NCI-H2029 treated with DMSO at 0.1 percent for 48 hours (cell line): Measurements from ENCODE around the gene SLC22A17.
A peak's percentile ranks its signal among the peaks of the same experiment; 100 is the strongest.
"Not testable (repeated sequence)": the region's sequence is repeated elsewhere in the genome, so short reads cannot be mapped to it uniquely, and the experiment has no call there.

ENCODE experiments used
- DNase-seq: peaks from one replicate; lab custom pipeline; 2025; lab: John Stamatoyannopoulos, UW

SLC22A17 gene

DNA sequence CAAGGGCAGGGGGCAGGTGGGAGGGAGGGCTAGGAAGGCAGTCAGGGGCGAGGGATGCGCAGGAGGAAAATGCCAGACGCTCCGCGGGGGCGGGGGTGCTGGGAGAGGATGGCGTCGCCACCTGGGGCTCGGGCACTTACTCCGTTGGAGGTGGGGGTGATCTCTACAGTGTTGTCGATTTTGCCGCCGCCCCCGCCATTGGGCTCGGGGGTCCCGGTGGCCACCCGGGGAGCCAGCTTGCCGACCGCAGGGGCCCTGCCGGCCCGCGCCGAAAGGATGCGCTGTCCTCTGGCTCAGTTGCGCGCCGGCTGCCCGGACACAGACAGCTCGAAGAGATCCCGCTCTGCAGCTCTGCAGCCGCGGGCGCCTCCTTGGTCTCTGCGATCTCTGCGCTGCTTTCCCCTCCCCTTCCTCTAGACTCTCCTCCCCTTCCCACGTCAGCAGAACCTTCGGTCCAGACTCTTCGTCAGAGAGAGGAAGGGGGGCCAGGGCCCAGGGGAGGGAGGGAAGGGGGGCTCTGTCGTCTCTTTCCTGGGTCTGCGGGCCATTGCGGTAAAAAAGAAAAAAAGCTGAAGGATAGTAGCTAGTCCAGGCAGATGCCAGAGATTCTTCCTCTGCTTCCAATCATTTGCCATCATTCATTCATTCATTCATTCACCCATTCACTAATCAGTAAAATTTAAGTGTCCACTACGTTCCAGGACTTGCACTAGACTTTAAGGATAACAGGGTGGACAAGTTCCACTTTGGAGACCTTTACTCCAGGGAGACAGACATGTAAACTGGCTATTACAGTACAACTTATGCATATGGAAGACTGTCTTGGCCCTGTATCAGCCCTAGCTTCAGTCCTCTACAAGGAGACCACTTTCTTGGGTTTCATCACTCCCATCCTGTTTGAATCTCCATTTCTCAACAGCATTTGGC lies at the start of gene SLC22A17:
SLC22A17 (minus strand) TSS at position 382 of the 927 bp plus-strand sequence.
- peak; percentile 95 for DNase-seq

DNA sequence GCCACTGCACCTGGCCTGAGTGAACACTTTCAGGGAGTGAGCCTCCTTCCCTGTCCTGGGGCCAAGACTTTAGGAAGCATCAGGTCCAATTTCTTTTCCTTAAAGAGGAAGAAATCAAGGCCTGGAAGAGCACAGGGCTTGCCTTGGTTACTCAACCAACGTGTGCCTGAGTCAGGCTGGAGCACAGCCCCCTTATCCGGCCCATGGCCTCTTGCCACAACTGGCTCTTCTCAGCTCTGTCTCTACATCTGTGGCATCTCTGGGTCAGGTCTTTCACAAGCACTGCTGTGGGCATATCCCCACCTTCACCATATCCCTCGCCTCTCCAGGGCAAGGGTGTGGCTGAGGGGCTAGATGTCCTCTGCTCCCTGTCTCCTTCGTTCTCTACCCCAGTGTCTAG lies 48.6 kb upstream of the SLC22A17 start:
- no peak for DNase-seq

DNA sequence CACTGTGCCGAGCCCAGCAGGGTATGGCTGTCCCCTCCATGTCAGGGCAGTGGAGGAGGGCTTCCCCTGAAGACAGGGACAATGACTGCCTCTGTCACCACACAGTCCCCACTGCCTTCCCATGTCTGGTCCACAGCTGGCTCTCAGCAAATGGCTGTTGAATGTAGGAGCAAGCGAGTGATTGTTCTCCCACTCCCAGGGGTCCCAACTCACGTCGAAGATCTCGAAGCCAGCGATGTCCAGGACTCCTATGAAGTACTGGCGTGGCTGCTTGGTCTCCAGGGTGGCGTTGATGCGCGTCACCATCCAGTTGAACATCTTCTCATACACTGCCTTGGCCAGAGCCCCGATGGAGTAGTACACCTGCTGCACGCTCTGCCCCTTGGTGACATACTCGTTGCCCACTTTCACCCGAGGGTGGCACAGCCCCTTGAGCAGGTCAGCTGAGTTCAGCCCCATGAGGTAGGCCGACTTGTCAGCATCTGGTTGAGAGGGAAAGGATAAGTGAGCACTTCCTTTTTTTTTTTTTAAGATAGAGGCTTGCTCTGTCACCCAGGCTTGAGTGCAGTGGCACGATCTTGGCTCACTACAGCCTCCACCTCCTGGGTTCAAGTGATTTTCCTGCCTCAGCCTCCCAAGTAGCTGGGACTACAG lies 47.9 kb upstream of the SLC22A17 start:
- DNase-seq = not testable (repeated sequence)

DNA sequence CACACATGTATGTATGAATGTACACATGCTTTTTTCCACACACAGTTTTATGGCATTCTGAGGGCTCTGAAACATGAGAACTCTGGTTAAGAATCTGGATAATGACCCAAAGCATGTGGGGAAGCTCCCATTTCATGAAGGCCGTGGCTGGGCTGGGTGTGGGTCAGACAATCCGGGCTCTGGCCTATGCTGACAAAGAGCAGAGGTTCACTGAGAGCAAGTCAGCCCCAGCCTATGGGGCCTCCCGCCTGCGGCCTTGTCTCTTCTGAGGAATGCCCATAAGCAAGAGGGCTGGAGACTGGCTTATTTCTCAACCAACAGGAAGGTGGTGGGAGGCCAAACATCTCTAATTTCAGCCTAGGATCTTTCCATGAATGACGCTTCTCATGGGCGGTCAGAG lies 46.9 kb upstream of the SLC22A17 start:
- no peak for DNase-seq

DNA sequence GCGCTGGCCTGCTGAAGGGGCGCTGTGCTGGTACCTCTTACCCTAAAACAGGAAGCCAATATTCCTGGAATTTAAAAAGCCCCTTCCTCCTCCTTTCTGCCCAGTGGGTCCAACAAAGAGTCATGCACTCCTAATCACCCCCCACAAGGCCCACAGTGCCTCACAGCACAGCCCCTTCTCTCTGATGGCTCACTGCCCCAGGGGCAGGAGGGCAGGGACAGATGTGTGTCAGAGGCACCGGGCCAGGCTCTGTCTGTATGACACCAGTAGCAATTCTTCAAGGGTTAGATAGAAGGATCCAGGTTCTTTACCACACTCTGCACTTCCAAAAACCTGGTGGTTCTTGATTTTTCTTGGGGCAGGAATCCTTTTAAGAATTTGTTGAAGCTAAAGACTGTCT lies 46.4 kb upstream of the SLC22A17 start:
- DNase-seq = peak; percentile 96

DNA sequence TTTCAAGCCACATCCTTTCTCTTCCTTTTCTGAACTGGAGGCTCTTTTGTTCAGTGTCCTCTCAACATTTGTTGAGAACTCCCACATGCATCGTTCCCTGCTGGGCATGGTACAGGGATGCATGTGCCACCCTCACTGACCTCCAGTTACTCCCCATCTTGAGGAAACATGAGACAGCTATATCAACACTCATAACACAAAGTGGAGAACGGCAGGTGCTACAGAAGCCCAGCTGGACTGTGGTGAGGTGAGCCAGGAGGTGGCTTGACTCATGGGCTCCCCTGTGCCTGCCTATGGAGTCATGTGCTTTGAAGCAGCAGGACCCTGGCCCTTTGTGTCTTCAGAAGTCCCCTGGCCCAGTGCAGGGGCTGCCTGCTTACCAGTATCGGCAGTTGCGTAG lies 45.7 kb upstream of the SLC22A17 start:
- DNase-seq = peak; percentile 100

DNA sequence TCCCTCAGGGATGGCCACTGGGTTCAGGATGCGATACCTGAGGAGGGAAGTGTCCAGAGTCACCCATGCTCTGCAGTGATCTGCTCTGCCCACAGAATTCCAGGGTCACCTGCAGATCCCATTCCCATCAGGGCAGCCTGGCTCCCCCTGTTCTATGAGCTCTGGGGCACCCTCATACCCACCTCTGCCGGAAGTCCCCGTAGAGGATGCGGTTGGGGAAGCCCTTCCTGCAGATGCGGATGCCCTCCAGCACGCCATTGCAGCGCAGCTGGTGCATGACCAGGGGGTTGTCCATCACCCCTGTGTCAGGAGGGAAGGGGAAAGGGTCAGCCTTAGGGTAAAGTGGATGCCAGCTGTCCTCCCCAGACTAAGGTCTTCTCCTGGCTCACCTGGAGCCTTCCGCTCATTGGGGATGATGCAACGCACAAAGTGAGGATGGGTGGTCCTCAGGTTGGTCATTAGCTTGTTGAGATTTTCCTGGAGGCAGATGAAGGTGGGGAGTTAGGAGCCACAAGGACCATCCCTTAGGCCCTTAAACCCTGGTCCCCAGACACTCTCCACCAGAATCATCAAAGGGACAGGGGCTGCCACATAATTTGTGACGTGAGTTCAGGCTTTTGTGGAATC lies 44.2 kb upstream of the SLC22A17 start:
- no peak for DNase-seq

DNA sequence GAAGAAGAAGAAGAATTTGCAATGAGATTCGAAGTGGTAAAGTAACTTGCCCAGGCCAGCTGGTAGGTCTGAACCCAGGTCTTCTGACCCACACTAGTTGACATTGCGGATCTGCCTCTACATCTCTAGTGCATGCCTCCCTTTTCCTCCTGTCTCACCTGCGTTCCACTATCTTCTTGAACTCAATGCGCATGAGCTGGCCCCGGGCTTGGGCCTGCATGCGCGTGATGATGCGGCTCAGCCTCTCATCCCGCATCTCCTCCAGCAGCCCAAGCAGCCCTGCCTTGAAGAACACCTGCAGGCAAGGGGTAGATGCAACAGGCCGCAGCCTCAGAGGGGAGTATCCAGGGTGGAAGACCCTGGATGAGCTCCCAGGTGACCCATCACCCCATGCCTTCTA lies 43.4 kb upstream of the SLC22A17 start:
- no peak for DNase-seq

DNA sequence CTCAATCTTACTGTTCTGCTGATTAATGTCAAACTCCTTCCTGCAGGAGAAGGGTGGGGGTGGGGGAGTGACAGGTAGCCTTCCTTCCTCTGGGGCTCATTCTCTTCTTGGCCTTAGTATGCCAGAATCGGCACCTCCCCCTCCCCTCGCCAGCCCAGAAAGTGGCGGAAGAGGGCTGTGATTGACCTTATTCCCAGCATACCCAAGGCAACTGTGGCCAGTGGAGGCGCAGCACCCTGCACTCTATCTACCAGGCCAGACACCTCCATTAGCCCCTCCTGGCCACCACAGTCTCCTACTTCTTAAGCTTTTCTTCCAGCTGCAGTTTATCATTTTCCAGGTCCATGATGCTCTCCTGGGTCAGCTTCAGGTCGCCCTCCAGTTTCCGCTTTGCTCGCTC lies 39.9 kb upstream of the SLC22A17 start:
- DNase-seq = no peak

DNA sequence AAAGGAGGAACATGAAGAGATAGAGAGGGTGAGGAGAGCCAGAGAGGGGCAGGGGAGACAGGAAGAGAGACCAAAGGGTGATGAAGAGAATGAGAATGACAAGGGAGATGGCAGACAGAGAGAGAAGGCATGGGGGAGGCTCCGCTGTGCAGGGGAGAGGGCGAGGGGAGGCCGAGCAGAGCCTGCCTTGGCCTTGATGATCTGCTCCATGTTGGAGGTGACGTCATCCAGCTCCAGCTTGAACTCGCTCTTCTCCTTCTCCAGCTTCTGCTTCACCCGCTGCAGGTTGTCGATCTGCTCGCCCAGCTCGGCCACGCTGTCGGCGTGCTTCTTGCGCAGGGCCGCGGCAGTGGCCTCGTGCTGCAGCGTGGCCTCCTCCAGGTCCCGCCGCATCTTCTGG lies 37.2 kb upstream of the SLC22A17 start:
- not testable (repeated sequence) for DNase-seq

DNA sequence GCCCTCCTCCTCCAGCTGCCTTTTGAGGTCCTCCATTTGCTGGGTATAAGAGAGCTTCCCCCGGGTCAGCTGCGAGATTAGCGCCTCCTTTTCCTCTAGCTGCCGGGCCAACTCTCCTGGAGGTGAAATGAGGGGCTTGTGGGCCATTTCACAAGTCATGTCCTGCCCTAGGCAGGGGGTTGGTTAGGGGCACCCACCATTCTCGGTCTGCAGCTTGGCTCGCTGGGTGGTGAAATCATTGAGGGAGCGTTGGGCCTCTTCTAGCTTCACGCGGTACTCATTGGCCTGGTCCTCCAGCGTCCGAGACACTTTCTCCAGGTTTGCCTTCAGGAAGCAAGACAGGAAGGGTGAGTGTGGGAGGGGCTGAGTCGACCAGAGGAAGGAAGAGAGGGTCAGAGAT lies 36.7 kb upstream of the SLC22A17 start:
- DNase-seq = no peak

DNA sequence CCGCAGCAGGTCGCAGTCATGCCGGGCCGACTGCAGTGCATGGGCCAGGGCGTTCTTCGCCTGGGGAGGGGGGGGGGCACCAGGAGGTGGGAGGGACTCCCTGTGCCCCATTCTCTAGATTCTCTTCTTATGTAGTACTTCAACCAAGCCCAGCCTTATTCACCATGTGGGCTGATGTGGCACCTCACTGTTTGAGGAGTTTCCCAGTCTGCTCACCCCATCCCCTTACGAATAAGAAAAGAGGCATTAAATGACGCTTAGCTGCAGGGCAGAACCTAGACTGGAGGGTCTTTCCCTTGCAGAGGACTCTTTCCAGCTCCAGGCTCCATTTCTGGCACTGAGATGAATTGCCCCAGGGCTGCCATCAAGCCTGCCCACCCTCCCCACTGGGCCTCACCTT lies 36.3 kb upstream of the SLC22A17 start:
- DNase-seq = no peak

DNA sequence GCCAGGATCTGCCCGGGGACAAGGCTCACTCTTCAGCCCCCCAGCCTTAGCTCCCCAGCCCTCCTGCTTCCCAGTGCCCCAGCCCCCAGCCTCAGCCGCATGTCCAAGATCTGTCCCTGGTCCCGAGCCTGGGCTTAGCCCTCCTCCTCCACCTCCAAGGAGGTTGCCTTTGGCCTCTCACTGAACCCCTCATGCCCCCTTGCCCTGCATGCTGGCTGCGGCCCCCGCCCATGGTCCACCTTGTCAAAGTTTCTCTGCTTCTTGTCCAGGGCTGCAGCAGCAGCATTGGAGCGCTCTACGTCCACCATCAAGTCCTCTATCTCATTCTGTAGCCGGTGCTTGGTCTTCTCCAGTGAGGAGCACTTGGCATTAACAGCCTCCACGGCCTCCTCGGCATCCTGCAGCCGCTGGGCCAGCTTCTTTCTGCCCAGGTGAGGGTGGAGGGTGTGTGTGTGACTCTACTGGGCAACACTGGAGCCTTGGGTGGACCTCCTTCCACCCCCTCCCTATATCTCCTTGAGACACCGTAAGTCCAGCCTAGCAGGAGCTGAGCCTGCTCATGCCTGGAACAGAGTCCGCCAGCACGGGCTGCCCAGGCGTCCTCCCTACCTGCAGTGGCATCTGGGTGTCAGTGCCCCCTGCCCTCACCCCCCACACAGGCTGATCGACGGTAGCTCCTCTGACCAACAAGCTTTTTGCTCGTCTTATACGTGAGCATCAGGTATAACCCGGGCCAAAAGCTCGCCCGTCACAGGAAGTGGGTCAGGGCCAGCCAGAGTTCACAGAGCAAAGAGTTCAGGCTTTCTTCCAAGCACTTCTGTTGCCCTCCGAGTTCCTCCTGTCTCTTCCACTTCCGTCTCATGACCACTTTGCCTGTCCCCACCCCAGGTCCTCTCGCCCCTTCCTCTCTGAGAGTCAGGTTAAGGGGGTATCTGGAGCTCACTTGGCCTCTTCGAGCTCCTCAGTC lies 35.5 kb upstream of the SLC22A17 start:
- DNase-seq = no peak

DNA sequence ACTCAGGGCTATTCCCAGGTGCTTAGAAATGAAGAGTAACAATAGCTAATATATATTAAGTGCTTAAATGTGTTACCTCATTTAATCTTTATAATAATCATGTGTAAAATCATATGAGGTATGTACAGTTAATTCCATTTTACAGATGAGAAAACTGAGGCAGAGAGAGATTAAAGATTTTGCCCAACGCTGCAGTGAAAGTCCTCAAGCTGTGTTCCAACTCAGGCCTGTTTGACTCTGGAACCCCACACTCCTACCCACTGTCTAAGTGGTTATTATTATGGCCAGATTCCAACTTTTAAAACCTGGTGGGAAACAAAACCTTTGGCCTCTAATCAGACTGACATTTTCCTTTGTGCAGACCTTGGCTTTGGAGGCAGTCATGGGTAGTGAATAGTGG lies 34.3 kb upstream of the SLC22A17 start:
- DNase-seq = no peak

DNA sequence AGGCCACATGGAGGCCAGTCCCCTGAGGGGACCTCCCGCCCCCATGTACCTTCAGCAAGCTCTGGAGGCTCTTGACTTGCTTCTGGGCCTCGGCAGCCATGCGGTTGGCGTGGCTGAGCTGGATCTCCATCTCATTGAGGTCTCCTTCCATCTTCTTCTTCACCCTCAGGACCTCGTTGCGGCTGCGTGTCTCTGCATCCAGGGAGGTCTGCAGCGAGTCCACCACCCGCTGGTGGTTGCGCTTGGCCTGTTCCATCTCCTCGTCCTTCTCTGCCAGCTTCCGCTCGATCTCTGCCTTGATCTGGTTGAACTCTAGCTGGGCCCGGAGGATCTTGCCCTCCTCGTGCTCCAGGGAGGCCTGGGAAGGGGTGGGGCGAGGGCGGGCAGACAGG lies 33.6 kb upstream of the SLC22A17 start:
- not testable (repeated sequence) for DNase-seq

DNA sequence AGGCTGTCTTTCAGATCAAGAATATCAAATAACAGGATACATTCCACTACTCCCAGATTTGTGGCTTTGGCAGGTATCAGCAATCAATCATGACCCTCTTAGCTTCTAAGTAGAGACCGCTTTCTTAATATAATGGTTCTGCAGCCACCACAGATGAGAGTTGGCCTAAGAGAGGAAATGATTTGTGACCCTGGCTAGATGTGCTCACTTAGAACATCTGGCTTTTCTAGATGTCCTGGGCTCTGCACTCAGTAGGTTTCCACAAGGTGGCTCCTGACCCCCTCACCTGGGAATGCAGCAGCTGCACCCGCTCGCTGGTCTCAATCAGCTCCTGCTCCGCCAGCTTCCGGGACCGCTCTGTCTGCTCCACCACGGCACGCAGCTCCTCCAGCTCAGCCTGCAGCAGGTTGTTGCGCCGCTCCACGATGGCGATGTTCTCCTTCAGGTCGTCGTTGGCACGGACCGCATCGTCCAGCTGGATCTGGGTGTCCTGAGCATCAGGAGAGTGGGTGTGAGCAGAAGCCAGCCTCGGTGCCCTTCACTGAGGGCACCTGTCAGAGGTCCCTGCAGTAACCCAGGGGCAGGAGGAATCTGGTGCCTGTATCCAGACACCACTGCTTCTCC lies 33.1 kb upstream of the SLC22A17 start:
- DNase-seq = no peak

DNA sequence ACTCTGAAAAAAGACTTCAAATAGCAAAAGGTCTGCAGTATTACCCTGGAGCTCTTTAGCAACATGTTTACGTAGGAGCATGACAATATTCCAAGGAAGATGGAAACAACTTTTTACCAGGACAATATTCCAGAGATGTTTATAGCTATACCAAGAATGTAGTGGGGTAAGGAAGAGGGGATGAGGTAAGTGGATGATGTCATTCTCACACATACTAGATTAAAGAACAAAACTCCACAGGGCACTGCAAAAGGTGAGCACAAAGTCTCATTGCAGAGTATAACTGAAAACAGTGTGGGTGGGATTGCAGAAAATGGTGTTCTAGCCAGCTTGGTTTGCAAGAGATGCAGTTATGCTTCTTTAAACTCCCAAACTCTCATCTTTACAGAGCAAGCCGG lies 32.6 kb upstream of the SLC22A17 start:
- no peak for DNase-seq

DNA sequence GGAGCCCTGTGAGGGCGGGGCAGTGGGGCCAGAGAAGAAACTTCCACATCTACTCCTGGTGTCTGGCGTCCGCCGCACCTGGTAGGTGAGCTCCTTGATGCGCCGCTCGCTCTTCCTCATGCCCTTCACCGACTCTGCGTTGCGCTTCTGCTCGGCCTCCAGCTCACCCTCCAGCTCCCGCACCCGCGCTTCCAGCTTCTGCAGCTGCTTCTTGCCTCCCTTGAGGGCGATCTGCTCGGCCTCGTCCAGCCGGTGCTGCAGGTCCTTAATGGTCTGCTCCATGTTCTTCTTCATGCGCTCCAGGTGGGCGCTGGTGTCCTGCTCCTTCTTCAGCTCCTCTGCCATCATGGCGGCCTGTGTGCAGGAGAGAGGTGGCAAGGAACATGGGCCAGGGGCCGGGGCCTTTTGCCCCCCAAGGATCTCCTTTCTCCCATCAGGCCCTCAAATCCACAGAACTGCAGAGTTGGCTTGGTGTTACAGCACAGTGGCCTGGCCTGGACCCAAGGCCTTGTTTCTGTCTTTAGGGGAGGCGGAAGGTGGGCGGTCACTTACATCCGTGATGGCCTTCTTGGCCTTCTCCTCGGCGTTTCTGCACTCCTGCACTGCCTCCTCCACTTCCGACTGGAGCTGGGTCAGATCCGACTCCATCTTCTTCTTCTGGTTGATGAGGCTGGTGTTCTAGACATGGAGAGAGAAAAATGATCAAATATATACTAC lies 31.8 kb upstream of the SLC22A17 start:
- DNase-seq = no peak

DNA sequence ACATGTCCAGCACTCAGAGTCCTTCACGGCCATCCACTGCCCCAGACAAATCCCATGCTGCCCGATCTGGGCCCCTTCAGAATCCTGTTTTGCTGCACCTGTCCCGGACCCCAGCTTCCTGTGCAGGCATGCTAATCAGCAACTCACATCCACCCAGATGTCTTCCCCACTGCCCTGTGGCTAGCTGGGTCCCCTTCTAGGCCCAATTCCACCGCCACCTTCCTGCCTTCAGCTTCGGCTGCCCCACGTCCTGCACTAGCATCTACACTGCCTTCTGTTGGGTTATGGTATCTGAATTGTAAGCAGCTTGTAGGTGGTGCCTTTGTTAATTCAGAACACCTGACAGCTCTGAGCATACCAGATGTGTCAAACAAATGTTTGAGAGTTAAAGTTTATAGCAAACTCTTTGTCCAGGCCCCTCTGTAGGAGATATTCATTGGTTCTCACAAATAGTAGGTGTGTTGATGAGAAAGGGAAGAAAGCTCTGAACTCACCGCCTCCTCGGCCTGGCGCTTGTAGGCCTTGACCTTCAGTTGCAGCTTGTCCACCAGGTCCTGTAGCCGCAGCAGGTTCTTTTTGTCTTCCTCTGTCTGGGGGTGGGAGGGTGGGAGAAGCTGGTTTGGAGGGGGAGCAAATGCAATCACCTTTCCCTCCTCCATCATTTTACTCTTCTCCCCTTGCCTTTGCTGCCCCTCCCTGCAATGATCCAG lies 30.2 kb upstream of the SLC22A17 start:
- DNase-seq = no peak

DNA sequence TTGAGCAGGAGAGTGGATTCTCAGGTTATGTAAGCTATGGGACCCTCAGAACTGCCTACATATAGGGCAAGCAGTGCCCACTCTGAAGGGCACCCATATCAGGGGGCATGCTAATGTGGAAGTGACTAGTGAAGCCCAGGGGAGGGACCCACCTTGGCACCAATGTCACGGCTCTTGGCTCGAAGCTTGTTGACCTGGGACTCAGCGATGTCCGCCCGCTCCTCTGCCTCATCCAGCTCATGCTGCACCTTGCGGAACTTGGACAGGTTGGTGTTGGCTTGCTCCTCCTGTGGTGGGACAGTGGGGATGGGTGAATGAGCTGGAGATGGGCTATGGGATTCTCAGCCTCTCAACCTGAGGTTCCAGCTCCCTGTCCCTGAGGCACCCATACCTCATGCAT lies 29.6 kb upstream of the SLC22A17 start:
- no peak for DNase-seq
